A549 (cell line): ENCODE results near the gene CX3CL1.

Source experiments
- CTCF ChIP-seq: fragments of >200 bp; sonication (Bioruptor Twin); formaldehyde crosslinking; IDR thresholded peaks from 3 replicates; pipeline ENCODE4 v1.5.1; 2016
- KDM5A ChIP-seq: fragments of 200-600 bp; sonication (generic); IDR thresholded peaks from 2 replicates; pipeline ENCODE4 v1.6.1; 2016; ENCODE audit warnings: antibody characterized with exemption, mild to moderate bottlenecking
- NPAS2 ChIP-seq: fragments of 250-450 bp; sonication (Bioruptor Pico); IDR thresholded peaks from 2 replicates; pipeline ENCODE4 v1.8.0; 2022; ENCODE audit warnings: mild to moderate bottlenecking, moderate library complexity, borderline replicate concordance
- POLR2A ChIP-seq: IDR thresholded peaks from 2 replicates; pipeline ENCODE4 v1.6.1; 2012; ENCODE audit warnings: mild to moderate bottlenecking, low read length
- USF2 ChIP-seq: fragments of 450-650 bp; IDR thresholded peaks from 2 replicates; pipeline ENCODE4 v1.6.1; 2014; ENCODE audit warnings: antibody characterized with exemption

- no peak for TF ChIP-seq KDM5A
- no peak for TF ChIP-seq CTCF
- TF ChIP-seq POLR2A: no peak
- no peak for TF ChIP-seq NPAS2 (CRISPR knock-in tag)
- TF ChIP-seq USF2: no peak
Measured at GRCh38 chr16:57380671-57381462, 8.6 kb downstream of the CX3CL1 start.
